IMR-90 (cell line): ENCODE measurements around the gene MICAL1.

ENCODE experiments used
- BHLHE40 ChIP-seq: fragments of 150-350 bp; IDR thresholded peaks from 2 replicates; pipeline ENCODE4 v1.6.1; 2016; ENCODE audit warnings: mild to moderate bottlenecking, low read depth, low read length
- FOS ChIP-seq: fragments of 150-350 bp; IDR thresholded peaks from 2 replicates; pipeline ENCODE4 v1.6.1; 2016; ENCODE audit warnings: low read depth, low read length
- POLR2A ChIP-seq: IDR thresholded peaks from 2 replicates; pipeline ENCODE4 v1.6.1; 2012; ENCODE audit warnings: mild to moderate bottlenecking, low read depth, low read length
- RAD21 ChIP-seq: IDR thresholded peaks from 2 replicates; pipeline ENCODE4 v1.6.1; 2012; ENCODE audit warnings: low read length, improper control_type of control experiment
- RFX5 ChIP-seq: IDR thresholded peaks from 2 replicates; pipeline ENCODE4 v1.8.0; 2012; ENCODE audit warnings: low read depth, mild to moderate bottlenecking, low read length, moderate library complexity
- SMC3 ChIP-seq: fragments of 150-350 bp; IDR thresholded peaks from 2 replicates; pipeline ENCODE4 v1.6.1; 2016; ENCODE audit warnings: low read depth, mild to moderate bottlenecking, antibody characterized with exemption, low read length, moderate library complexity
- TF ChIP-seq, protein P1 (sequence below): conservative IDR thresholded peaks from 2 replicates; pipeline ENCODE4 v1.5.1; 2012; ENCODE audit warnings: mild to moderate bottlenecking, low read depth, low read length, improper control_type of control experiment

- TF ChIP-seq POLR2A (no peak), SMC3 (no peak), RAD21 (no peak), BHLHE40 (no peak), RFX5 (no peak), FOS (no peak)
- TF ChIP-seq, protein P1, sequence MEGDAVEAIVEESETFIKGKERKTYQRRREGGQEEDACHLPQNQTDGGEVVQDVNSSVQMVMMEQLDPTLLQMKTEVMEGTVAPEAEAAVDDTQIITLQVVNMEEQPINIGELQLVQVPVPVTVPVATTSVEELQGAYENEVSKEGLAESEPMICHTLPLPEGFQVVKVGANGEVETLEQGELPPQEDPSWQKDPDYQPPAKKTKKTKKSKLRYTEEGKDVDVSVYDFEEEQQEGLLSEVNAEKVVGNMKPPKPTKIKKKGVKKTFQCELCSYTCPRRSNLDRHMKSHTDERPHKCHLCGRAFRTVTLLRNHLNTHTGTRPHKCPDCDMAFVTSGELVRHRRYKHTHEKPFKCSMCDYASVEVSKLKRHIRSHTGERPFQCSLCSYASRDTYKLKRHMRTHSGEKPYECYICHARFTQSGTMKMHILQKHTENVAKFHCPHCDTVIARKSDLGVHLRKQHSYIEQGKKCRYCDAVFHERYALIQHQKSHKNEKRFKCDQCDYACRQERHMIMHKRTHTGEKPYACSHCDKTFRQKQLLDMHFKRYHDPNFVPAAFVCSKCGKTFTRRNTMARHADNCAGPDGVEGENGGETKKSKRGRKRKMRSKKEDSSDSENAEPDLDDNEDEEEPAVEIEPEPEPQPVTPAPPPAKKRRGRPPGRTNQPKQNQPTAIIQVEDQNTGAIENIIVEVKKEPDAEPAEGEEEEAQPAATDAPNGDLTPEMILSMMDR: no peak
These were observed 35.1 kb upstream of the MICAL1 start for GRCh38 chr6:109490713-109491112.
